ENCODE results near the gene ULK2. TPM values are rescaled to one million over a fixed set of nuclear protein-coding genes. Genes with fewer than 3 reads are reported as not detected.

The ULK2 gene
- total RNA-seq, 3 donors from 2014 or later, result 22.1 to 25.6 (median 23.0) TPM

Other genes with a start within 250 kb of the ULK2 start
- gene ALDH3A2, start 219.2 kb downstream of the ULK2 start, total RNA-seq, result 100 to 1,000 TPM; 123 to 141 (median 137) TPM
- under 1 TPM in 2 of 3 donors, not detected in 1; 0.15 to 0.66 TPM for gene SLC47A2, start 151.4 kb downstream of the ULK2 start, total RNA-seq
- gene ALDH3A1, start 119.6 kb downstream of the ULK2 start, total RNA-seq, result 1 to 10 TPM; 1.1 to 5.6 (median 2.0) TPM
- gene AKAP10, start 109.9 kb upstream of the ULK2 start, total RNA-seq, result 10 to 100 TPM; 27.7 to 49.5 (median 34.1) TPM
- 10 to 100 TPM; 36.4 to 59.0 (median 51.8) TPM for gene SPECC1, start 141.4 kb upstream of the ULK2 start, total RNA-seq

Data from breast epithelium (tissue), 3 donors.